Vagina (tissue), 2 donors: ENCODE measurements around the gene PCNX2. TPM values are rescaled to one million over a fixed set of nuclear protein-coding genes. Genes with fewer than 3 reads are reported as not detected.

ENCODE experiments used
- DNase-seq, 2 donors: peaks; one replicate each; pipeline ENCODE4 v3.0.0-alpha.2; 2017; ENCODE audit errors: extremely low spot score in 2 of 2
- H3K27ac ChIP-seq: fragments of 200-600 bp; sonication (generic); one replicate; pipeline ENCODE4 v1.5.1; 2019
- H3K27me3 ChIP-seq: fragments of 200-600 bp; sonication (generic); one replicate; pipeline ENCODE4 v1.5.1; 2019
- H3K36me3 ChIP-seq, 2 donors: fragments of 200-600 bp; sonication (generic); one replicate each; pipeline ENCODE4 v1.5.1; 2017 to 2019
- H3K4me1 ChIP-seq: fragments of 200-600 bp; sonication (generic); one replicate; pipeline ENCODE4 v1.5.1; 2019
- H3K4me3 ChIP-seq, 2 donors: fragments of 200-600 bp; sonication (generic); 1 replicate in 1 of 2; 2 replicates in 1 of 2; pipeline ENCODE4 v1.5.1; 2016 to 2019
- H3K9me3 ChIP-seq: fragments of 200-600 bp; sonication (generic); one replicate; pipeline ENCODE4 v1.5.1; 2019
- CTCF ChIP-seq, 3 experiments: fragments of 450-650 bp in 2 of 3; fragments of 200-600 bp in 1 of 3; sonication (generic) in 1 of 3; IDR thresholded peaks; one replicate each; pipeline ENCODE4 v1.5.1; 2017 to 2019; ENCODE audit warnings: antibody characterized with exemption in 3 of 3, mild to moderate bottlenecking in 2 of 3, moderate library complexity in 2 of 3
- POLR2A ChIP-seq, 2 donors: fragments of 450-650 bp; IDR thresholded peaks; one replicate each; pipeline ENCODE4 v1.6.1; 2017; ENCODE audit warnings: antibody characterized with exemption in 2 of 2, mild to moderate bottlenecking in 2 of 2, moderate library complexity in 2 of 2
- POLR2AphosphoS5 ChIP-seq, 2 donors: sonication (generic); formaldehyde crosslinking; IDR thresholded peaks; one replicate each; pipeline ENCODE4 v1.9.0; 2017; ENCODE audit warnings: antibody characterized with exemption in 2 of 2, mild to moderate bottlenecking in 2 of 2, low read depth in 1 of 2; ENCODE audit not compliant: insufficient read depth in 1 of 2
- intact Hi-C: fragments of 100-400 bp; cut with DNase I; formaldehyde crosslinking; loops from one replicate; pipeline ENCODE4 v1.15.1; 2023
- total RNA-seq: library from RNA; depleted of rRNA; stranded (reverse); fragments of >200 nt; gene quantifications from one replicate; pipeline ENCODE4 v1.2.3, GENCODE V29; 2016

Gene PCNX2
- total RNA-seq, 1 donor from 2014 or later = 29.2 TPM

GRCh38 chr1:233211595-233211994 lies 83.9 kb downstream of the PCNX2 start:
- no peak overlapping the region for H3K27ac ChIP-seq
- no peak for DNase-seq
- TF ChIP-seq POLR2A (IDR thresholded peaks at IDR 0.05) = no peak
- TF ChIP-seq CTCF (IDR thresholded peaks at IDR 0.05) = no peak
- no peak for TF ChIP-seq POLR2AphosphoS5 (IDR thresholded peaks at IDR 0.05; ENCODE audit: insufficient read depth in 1 of 2, low read depth in 1 of 2)
- H3K4me3 ChIP-seq = no peak overlapping the region
- intact Hi-C loops = no loop called here
- H3K9me3 ChIP-seq = no peaks in the 10 kb centered on the region
- no peaks in the 10 kb centered on the region for H3K27me3 ChIP-seq
- no peaks in the 10 kb centered on the region for H3K36me3 ChIP-seq
- no peaks in the 10 kb centered on the region for H3K4me1 ChIP-seq

GRCh38 chr1:233211106-233211505 lies 84.4 kb downstream of the PCNX2 start:
- no peaks in the 10 kb centered on the region for H3K9me3 ChIP-seq
- TF ChIP-seq CTCF (IDR thresholded peaks at IDR 0.05) (no peak), POLR2A (IDR thresholded peaks at IDR 0.05) (no peak), POLR2AphosphoS5 (IDR thresholded peaks at IDR 0.05; ENCODE audit: insufficient read depth in 1 of 2, low read depth in 1 of 2) (no peak)
- H3K27me3 ChIP-seq = no peaks in the 10 kb centered on the region
- H3K27ac ChIP-seq = no peak overlapping the region
- intact Hi-C loops = no loop called here
- no peaks in the 10 kb centered on the region for H3K36me3 ChIP-seq
- no peak overlapping the region for H3K4me3 ChIP-seq
- DNase-seq = no peak
- no peaks in the 10 kb centered on the region for H3K4me1 ChIP-seq

GRCh38 chr1:233209481-233209880 lies 86.0 kb downstream of the PCNX2 start:
- H3K9me3 ChIP-seq = no peaks in the 10 kb centered on the region
- H3K4me3 ChIP-seq = no peak overlapping the region
- no peak for DNase-seq
- no peak overlapping the region for H3K27ac ChIP-seq
- no peaks in the 10 kb centered on the region for H3K36me3 ChIP-seq
- intact Hi-C loops = no loop called here
- no peaks in the 10 kb centered on the region for H3K4me1 ChIP-seq
- TF ChIP-seq POLR2A (IDR thresholded peaks at IDR 0.05) (no peak), POLR2AphosphoS5 (IDR thresholded peaks at IDR 0.05; ENCODE audit: insufficient read depth in 1 of 2, low read depth in 1 of 2) (no peak), CTCF (IDR thresholded peaks at IDR 0.05) (no peak)
- no peaks in the 10 kb centered on the region for H3K27me3 ChIP-seq

- TF ChIP-seq POLR2AphosphoS5 (IDR thresholded peaks at IDR 0.05; ENCODE audit: insufficient read depth in 1 of 2, low read depth in 1 of 2) = no peak
- TF ChIP-seq CTCF (IDR thresholded peaks at IDR 0.05) = no peak
- TF ChIP-seq POLR2A (IDR thresholded peaks at IDR 0.05) = no peak
- H3K4me1 ChIP-seq = no peaks in the 10 kb centered on the region
- no peaks in the 10 kb centered on the region for H3K36me3 ChIP-seq
- no peaks in the 10 kb centered on the region for H3K27me3 ChIP-seq
- intact Hi-C loops = no loop called here
- H3K4me3 ChIP-seq = no peak overlapping the region
- H3K27ac ChIP-seq = no peak overlapping the region
- H3K9me3 ChIP-seq = no peaks in the 10 kb centered on the region
- DNase-seq = no peak
These were observed 86.8 kb downstream of the PCNX2 start for GRCh38 chr1:233208687-233209086.

- H3K4me3 ChIP-seq = no peak overlapping the region
- peaks cover 0 to 16% of the 10 kb centered on the region in 2 donors for H3K36me3 ChIP-seq
- H3K27me3 ChIP-seq = no peaks in the 10 kb centered on the region
- peaks cover 6% of the 10 kb centered on the region for H3K9me3 ChIP-seq
- no peak overlapping the region for H3K27ac ChIP-seq
- no peak for DNase-seq
- TF ChIP-seq POLR2AphosphoS5 (IDR thresholded peaks at IDR 0.05; ENCODE audit: insufficient read depth in 1 of 2, low read depth in 1 of 2) (no peak), POLR2A (IDR thresholded peaks at IDR 0.05) (no peak), CTCF (IDR thresholded peaks at IDR 0.05) (no peak)
- intact Hi-C loops = no loop called here
- no peaks in the 10 kb centered on the region for H3K4me1 ChIP-seq
These were observed 97.6 kb downstream of the PCNX2 start for GRCh38 chr1:233197940-233198339.
